A673 (cell line): ENCODE data around the gene SLC16A10.

Experiments
- EZH2 ChIP-seq: fragments of 200-600 bp; sonication (generic); IDR thresholded peaks from 2 replicates; pipeline ENCODE4 v1.6.1; 2017; ENCODE audit warnings: borderline replicate concordance, low read depth, mild to moderate bottlenecking, mixed read lengths, antibody characterized with exemption, low read length; ENCODE audit not compliant: poor library complexity, severe bottlenecking
- TF ChIP-seq, protein P1 (sequence below): fragments of 300-800, 200-600 bp; sonication (generic); conservative IDR thresholded peaks from 2 replicates; pipeline ENCODE4 v1.5.1; 2017; ENCODE audit warnings: low read depth, mild to moderate bottlenecking, antibody characterized with exemption, low read length, moderate library complexity, mixed read lengths

DNA sequence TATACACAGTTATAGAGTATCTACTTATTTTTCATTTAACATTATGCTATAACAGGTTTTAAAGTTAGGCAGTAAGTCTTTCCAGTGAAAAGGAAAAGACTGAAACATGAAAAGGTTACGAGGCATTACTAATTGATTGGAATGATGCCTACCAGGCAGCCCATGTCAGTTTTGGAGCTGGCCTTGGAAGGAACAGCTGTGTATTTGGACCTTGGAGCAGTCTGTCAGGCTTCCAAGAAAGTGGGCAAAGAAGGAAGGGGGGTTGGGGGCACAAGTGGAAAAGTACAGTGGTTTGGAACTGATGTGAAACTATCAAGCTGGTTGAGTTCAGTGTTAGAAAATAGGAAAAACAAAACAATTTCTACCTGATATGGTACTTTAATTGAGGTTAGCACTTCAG is 41.7 kb downstream of the SLC16A10 start:
- TF ChIP-seq, protein P1, sequence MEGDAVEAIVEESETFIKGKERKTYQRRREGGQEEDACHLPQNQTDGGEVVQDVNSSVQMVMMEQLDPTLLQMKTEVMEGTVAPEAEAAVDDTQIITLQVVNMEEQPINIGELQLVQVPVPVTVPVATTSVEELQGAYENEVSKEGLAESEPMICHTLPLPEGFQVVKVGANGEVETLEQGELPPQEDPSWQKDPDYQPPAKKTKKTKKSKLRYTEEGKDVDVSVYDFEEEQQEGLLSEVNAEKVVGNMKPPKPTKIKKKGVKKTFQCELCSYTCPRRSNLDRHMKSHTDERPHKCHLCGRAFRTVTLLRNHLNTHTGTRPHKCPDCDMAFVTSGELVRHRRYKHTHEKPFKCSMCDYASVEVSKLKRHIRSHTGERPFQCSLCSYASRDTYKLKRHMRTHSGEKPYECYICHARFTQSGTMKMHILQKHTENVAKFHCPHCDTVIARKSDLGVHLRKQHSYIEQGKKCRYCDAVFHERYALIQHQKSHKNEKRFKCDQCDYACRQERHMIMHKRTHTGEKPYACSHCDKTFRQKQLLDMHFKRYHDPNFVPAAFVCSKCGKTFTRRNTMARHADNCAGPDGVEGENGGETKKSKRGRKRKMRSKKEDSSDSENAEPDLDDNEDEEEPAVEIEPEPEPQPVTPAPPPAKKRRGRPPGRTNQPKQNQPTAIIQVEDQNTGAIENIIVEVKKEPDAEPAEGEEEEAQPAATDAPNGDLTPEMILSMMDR, result no peak
- no peak for TF ChIP-seq EZH2
